DOHH2 (cell line): Measurements from ENCODE around the gene ZNF787.

ENCODE experiments used
- H3F3A ChIP-seq: fragments of 200-600 bp; sonication (generic), shearing (Covaris generic); 2 replicates; pipeline ENCODE4 v1.6.0; 2016; ENCODE audit warnings: antibody characterized with exemption, mild to moderate bottlenecking; ENCODE audit not compliant: control insufficient read depth, insufficient read depth
- H3K27ac ChIP-seq: fragments of 200-600 bp; sonication (generic); 2 replicates; pipeline ENCODE4 v1.5.1; 2014; ENCODE audit warnings: low read depth, mild to moderate bottlenecking, low read length, moderate library complexity
- H3K27me3 ChIP-seq: fragments of 200-600 bp; sonication (generic); 2 replicates; pipeline ENCODE4 v1.6.1; 2014; ENCODE audit warnings: mild to moderate bottlenecking, low read length, mixed read lengths; ENCODE audit not compliant: control insufficient read depth
- H3K36me3 ChIP-seq: fragments of 200-600 bp; sonication (generic); 2 replicates; pipeline ENCODE4 v1.6.1; 2014; ENCODE audit warnings: mild to moderate bottlenecking, low read length, moderate library complexity, mixed read lengths; ENCODE audit not compliant: control insufficient read depth
- H3K4me1 ChIP-seq: fragments of 200-600 bp; sonication (generic); 2 replicates; pipeline ENCODE4 v1.6.1; 2014; ENCODE audit warnings: mild to moderate bottlenecking, low read length, mixed read lengths; ENCODE audit not compliant: control insufficient read depth
- H3K4me2 ChIP-seq: fragments of 200-600 bp; sonication (generic); 2 replicates; pipeline ENCODE4 v1.6.0; 2014; ENCODE audit warnings: mild to moderate bottlenecking, low read length, moderate library complexity
- H3K4me3 ChIP-seq: fragments of 200-600 bp; sonication (generic); 2 replicates; pipeline ENCODE4 v1.5.1; 2014; ENCODE audit warnings: mild to moderate bottlenecking, low read length, mixed read lengths
- H3K79me2 ChIP-seq: fragments of 200-600 bp; sonication (generic); 2 replicates; pipeline ENCODE4 v1.6.1; 2014; ENCODE audit warnings: mild to moderate bottlenecking, low read length, mixed read lengths; ENCODE audit not compliant: control insufficient read depth
- H3K9me2 ChIP-seq: fragments of 200-600 bp; sonication (generic); replicated peaks from 2 replicates; pipeline ENCODE4 v1.6.1; 2014; ENCODE audit warnings: mild to moderate bottlenecking, low read length, mixed read lengths; ENCODE audit not compliant: control insufficient read depth
- H3K9me3 ChIP-seq: fragments of 200-600 bp; sonication (generic); 2 replicates; pipeline ENCODE4 v1.6.1; 2014; ENCODE audit warnings: antibody characterized with exemption, low read length, mixed read lengths; ENCODE audit not compliant: control insufficient read depth, insufficient read depth
- H4K20me1 ChIP-seq: fragments of 200-600 bp; sonication (generic); 2 replicates; pipeline ENCODE4 v1.6.0; 2014; ENCODE audit warnings: low read depth, mild to moderate bottlenecking, antibody characterized with exemption, low read length, moderate library complexity; ENCODE audit not compliant: control insufficient read depth, insufficient read depth
- EZH2phosphoT487 ChIP-seq: fragments of 200-600 bp; sonication (generic); IDR thresholded peaks from 2 replicates; pipeline ENCODE4 v1.6.1; 2017; ENCODE audit warnings: borderline replicate concordance, mild to moderate bottlenecking, antibody characterized with exemption, low read length, moderate library complexity, mixed read lengths
- TF ChIP-seq, protein P1 (sequence below): fragments of 200-600 bp; sonication (generic); IDR thresholded peaks from one replicate; pipeline ENCODE4 v1.5.1; 2014; ENCODE audit warnings: antibody characterized with exemption, mild to moderate bottlenecking, low read depth, low read length; ENCODE audit not compliant: poor library complexity, severe bottlenecking

The ZNF787 gene

DNA sequence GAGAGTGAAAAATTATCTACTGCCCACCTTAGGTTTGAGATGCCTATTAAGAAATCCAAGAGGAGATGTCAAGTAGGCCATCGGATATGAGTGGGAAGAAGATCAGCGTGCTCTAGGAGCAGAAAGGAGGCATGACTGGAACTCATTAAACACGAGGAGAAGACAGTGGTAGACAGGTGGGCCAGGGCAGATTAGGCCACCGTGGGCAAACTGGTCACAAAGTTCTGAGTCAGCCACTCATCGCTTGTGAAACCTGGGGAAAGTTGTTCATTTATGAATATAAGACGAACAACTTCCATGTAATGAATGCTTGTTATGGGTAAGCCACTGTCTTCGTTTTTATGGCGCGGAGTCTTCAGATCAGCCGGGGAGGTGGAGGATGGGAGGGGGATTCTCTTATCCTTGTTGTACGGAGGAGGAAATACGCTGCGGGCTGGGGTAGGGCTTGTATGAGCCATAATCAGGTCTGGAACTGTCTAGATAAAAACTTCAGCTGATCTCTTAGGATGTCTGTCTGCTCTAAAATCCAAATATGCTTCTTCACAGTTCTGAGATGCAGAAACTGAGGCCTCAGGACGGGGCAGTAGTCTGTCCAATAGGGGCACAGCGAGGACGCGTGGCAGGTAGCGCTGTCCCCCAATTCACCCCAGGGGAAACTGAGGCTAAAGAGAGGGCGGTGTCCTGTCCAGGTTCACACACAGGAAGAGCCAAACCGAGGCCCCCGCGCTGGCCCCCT is 18.9 kb upstream of the ZNF787 start:
- H3K4me1 ChIP-seq, result peaks cover 18% of the 10 kb centered on the region
- no peaks in the 10 kb centered on the region for H4K20me1 ChIP-seq
- H3K9me3 ChIP-seq, result no peaks in the 10 kb centered on the region
- peaks cover 42% of the 10 kb centered on the region for H3K79me2 ChIP-seq
- no peaks in the 10 kb centered on the region for H3K27me3 ChIP-seq
- peak overlapping the region; percentile 87 for H3K4me2 ChIP-seq
- peak overlapping the region; percentile 90 for H3K4me3 ChIP-seq
- TF ChIP-seq EZH2phosphoT487, result no peak
- TF ChIP-seq, protein P1, sequence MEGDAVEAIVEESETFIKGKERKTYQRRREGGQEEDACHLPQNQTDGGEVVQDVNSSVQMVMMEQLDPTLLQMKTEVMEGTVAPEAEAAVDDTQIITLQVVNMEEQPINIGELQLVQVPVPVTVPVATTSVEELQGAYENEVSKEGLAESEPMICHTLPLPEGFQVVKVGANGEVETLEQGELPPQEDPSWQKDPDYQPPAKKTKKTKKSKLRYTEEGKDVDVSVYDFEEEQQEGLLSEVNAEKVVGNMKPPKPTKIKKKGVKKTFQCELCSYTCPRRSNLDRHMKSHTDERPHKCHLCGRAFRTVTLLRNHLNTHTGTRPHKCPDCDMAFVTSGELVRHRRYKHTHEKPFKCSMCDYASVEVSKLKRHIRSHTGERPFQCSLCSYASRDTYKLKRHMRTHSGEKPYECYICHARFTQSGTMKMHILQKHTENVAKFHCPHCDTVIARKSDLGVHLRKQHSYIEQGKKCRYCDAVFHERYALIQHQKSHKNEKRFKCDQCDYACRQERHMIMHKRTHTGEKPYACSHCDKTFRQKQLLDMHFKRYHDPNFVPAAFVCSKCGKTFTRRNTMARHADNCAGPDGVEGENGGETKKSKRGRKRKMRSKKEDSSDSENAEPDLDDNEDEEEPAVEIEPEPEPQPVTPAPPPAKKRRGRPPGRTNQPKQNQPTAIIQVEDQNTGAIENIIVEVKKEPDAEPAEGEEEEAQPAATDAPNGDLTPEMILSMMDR, result no peak
- H3K9me2 ChIP-seq, result no peaks in the 10 kb centered on the region
- no peaks in the 10 kb centered on the region for H3F3A ChIP-seq
- H3K27ac ChIP-seq, result peak overlapping the region; percentile 40
- H3K36me3 ChIP-seq, result no peaks in the 10 kb centered on the region

GRCh38 chr19:56138069-56138468 is 17.0 kb upstream of the ZNF787 start:
- H4K20me1 ChIP-seq, result no peaks in the 10 kb centered on the region
- H3K36me3 ChIP-seq, result no peaks in the 10 kb centered on the region
- H3K27ac ChIP-seq, result no peak overlapping the region
- no peaks in the 10 kb centered on the region for H3F3A ChIP-seq
- TF ChIP-seq, protein P1, result no peak
- no peak for TF ChIP-seq EZH2phosphoT487
- H3K79me2 ChIP-seq, result peaks cover 24% of the 10 kb centered on the region
- peaks cover 34% of the 10 kb centered on the region for H3K4me1 ChIP-seq
- no peaks in the 10 kb centered on the region for H3K27me3 ChIP-seq
- H3K9me3 ChIP-seq, result no peaks in the 10 kb centered on the region
- H3K4me3 ChIP-seq, result no peak overlapping the region
- H3K9me2 ChIP-seq, result no peaks in the 10 kb centered on the region
- H3K4me2 ChIP-seq, result no peak overlapping the region

DNA sequence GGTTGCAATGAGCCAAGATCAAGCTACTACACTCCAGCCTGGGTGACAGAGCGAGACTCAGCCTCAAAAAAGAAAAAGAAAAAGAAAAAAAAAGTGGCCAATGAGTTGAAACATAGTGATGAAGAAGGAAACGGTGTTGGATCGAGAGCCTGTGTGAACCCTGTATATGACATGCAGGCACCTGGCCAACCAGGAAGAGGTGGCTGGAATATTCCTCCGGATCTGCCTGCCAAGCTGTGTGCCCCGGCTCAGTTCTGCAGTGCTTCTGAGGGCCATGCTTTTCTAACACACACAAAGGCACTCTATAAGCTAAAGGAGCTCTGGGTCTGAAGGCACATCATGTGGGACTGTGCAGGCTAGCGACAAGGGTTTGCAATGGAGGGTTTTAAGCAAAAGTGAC is 16.3 kb upstream of the ZNF787 start:
- Histone ChIP-seq H3K27ac (no peak overlapping the region), H4K20me1 (no peaks in the 10 kb centered on the region), H3K4me1 (peaks cover 31% of the 10 kb centered on the region), H3K27me3 (no peaks in the 10 kb centered on the region), H3K9me3 (no peaks in the 10 kb centered on the region), H3K36me3 (no peaks in the 10 kb centered on the region), H3F3A (no peaks in the 10 kb centered on the region), H3K4me2 (no peak overlapping the region), H3K9me2 (no peaks in the 10 kb centered on the region), H3K4me3 (no peak overlapping the region), H3K79me2 (peaks cover 17% of the 10 kb centered on the region)
- TF ChIP-seq EZH2phosphoT487, result no peak
- TF ChIP-seq, protein P1, result no peak
